ENCODE data around the gene H2BK1.

The H2BK1 gene

DNA sequence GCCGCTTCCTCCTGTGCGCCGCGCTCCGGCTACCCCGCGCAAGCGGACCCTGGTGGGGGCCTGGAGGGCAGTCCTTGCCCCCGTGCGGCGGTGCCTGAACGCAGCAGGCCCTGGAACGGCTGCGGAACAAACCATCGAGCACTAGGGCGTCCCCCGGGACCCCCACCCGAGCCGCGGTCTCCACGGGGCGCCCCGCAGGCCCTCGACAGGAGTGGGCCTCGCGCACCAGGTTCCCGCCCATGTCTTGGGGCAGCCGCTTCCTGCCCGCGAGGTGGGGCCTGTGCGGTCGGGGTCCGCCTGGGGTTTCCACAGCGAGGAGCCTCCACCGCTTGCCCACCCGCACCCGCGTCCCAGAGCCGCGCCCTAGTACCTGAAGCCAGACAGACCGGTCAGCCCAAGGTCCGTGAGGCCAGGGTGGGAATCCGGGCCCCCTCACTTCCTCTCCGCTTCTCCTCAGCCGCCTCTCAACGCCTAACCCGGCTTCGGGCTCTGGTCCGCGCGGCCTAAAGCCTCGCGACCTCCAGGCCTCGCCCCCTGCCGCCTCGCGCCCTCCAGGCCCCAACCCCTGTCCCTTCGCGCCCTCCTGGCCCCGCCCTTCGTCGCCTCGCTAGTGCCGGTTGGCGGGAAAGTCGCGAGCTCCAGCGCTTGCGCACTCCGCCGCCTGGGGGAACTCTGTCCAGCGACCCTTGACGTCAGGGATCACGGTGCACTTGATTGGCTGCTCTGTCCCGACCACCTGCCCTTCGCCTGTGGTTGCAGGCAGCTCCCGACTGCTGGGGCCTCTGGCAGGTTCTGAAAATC lies 35.8 kb downstream of the H2BK1 start:
- H3K27ac Mint-ChIP-seq: no peak overlapping the region
- peaks cover 7% of the 10 kb centered on the region for H3K4me1 Mint-ChIP-seq (ENCODE audit: low read depth)
- peaks cover 44% of the 10 kb centered on the region for H3K27me3 Mint-ChIP-seq
- H3K4me3 Mint-ChIP-seq: no peak overlapping the region
- no peaks in the 10 kb centered on the region for H3K9me3 Mint-ChIP-seq
- H3K36me3 Mint-ChIP-seq (ENCODE audit: low read depth): no peaks in the 10 kb centered on the region

DNA sequence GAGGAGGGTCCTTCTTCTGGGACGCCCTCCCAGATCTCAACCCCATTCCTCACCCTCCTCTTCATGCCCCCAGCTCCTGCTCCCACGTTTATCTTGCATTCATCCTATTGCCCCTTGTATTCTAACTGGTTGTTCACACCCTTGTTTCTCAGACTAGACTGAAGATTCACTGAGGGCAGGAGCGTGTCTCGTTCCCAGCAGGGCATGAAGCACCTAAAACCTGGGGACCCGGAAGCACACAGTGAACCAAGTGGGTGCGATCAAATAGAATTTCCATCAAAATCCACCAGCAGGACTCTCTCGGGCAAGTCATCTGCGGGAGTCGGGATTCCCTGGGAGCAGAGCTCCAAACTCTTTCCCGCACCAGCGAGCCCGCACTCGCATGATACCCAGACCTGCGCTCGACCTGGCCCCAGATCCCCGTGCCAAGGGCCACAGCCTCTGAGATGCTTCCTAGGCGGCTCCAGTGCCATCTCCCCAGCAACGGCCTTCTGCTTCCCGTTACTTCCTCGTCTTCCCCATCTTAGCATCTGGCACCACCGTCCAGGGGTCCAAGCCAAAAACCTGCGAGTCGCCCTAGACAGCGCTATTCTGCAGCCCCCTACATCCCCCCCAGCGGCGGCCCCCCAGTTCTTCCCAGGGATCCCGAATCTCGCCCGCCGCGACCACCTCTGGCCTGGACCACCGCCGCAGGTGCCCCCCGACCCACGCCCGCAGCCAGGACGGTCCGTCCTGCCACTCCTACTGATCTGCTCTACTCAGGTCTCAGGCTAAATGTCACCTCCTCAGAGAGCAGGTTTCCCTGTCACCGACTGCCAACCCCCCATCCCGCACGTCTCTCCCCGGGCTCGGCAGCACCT lies 36.7 kb downstream of the H2BK1 start:
- Mint-ChIP-seq H3K4me3 (no peak overlapping the region), H3K9me3 (no peaks in the 10 kb centered on the region), H3K27me3 (peaks cover 49% of the 10 kb centered on the region), H3K4me1 (ENCODE audit: low read depth) (peaks cover 9% of the 10 kb centered on the region), H3K36me3 (ENCODE audit: low read depth) (no peaks in the 10 kb centered on the region), H3K27ac (no peak overlapping the region)

DNA sequence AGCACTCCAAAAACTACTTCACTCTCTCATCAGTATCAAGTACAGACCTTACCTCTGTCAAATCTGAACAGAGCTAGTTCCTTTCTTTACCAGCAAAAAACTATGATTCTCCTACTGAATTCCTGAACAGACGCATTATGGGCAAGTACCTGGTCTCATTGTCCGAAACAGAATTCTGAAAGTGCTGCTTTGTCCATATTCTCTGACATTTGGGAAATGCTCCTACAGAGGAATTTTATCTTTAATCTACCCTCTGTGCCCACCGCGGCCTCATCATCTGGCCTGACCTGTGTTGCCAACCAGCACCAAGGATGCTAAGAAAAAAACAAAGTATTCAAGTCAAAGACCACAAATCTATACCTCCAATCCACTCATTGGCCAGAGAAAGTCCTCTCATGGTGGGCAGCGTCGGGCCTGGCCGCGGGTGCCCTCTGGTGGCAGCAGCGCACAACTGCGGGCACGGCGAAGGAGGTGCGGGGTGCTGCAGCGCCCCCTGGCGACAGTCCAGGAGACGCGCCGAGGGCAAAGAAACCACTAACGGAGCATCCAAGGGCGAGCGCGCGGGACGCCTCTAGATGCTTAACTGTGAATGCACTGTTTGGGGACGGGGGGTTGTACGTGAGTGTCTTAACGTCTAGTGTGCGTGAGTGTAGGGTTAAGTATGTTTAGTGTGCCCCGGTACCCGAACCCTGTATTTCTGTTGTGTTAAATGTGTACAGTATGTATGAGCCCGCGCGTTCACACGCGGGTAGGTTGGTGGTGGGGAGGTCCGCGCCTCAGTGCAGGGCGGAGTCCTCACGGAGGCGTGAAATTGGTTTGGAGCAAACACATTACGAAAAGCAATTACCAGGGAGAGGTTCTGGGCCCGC lies 37.8 kb downstream of the H2BK1 start:
- Mint-ChIP-seq H3K9me3 (no peaks in the 10 kb centered on the region), H3K36me3 (ENCODE audit: low read depth) (no peaks in the 10 kb centered on the region), H3K4me1 (ENCODE audit: low read depth) (peaks cover 12% of the 10 kb centered on the region), H3K27me3 (peaks cover 54% of the 10 kb centered on the region), H3K27ac (peak overlapping the region; percentile 52), H3K4me3 (no peak overlapping the region)

DNA sequence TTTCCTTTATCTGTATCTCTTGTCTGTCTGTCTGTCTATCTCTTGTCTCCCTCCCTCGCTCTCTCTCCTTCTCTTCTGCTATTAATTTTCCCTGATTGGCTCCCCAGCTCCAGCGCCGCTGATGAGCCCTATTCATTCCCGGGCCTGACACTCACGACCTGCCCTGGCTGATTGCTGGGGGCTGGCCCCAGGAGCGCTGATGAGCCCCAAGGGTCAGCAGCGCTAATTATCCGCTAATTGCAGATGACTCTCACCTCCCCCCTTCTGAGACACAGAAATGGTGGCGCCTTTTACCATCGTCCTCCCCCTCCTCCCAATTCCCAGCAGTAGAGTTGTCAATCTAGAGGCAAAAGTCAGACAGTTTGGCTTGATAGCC lies 41.5 kb downstream of the H2BK1 start:
- Mint-ChIP-seq H3K4me3 (peak overlapping the region; percentile 64), H3K9me3 (no peaks in the 10 kb centered on the region), H3K27ac (no peak overlapping the region), H3K4me1 (ENCODE audit: low read depth) (peaks cover 12% of the 10 kb centered on the region), H3K36me3 (ENCODE audit: low read depth) (no peaks in the 10 kb centered on the region), H3K27me3 (peaks cover 53% of the 10 kb centered on the region)

DNA sequence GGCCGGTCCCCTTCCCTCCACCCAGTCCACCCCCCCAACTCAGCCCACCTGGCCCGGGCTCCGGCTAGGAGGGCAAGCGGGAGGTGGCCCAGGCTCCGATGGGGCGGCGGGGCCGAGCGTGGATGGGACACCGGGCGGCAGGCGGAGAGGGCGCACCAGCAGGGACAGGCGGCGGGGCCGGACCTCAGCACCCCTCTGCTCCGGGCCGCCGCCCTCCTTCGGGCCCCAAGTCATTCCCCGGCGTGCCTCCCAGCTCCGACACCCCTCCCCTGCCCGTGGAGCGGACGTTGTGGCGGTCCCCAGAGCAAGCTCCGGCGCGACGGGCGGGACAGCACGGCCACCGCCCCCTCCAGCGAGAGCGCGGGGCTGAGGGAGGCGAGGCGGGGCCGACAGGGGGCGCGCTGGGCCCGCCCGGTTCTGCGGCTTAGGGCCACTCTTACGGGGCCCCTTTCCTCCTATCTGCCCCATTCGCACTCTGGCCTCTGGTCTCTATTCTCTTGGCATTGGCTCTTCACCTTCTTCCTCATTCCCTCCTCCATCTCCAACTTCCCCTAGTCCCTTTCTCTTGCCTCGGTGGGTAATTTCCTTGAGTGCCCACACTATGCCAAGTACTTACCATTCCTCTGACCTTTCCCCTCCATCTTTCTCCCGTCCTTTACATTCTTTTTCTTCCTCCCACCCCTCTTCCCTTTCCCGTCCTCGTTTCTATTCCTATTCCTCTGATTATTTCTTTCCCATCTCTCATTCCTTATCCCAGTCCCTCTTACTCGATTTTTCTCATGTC lies 42.1 kb downstream of the H2BK1 start:
- Mint-ChIP-seq H3K4me1 (ENCODE audit: low read depth) (peaks cover 12% of the 10 kb centered on the region), H3K27me3 (peaks cover 47% of the 10 kb centered on the region), H3K4me3 (peak overlapping the region; percentile 64), H3K27ac (no peak overlapping the region), H3K36me3 (ENCODE audit: low read depth) (no peaks in the 10 kb centered on the region), H3K9me3 (no peaks in the 10 kb centered on the region)

DNA sequence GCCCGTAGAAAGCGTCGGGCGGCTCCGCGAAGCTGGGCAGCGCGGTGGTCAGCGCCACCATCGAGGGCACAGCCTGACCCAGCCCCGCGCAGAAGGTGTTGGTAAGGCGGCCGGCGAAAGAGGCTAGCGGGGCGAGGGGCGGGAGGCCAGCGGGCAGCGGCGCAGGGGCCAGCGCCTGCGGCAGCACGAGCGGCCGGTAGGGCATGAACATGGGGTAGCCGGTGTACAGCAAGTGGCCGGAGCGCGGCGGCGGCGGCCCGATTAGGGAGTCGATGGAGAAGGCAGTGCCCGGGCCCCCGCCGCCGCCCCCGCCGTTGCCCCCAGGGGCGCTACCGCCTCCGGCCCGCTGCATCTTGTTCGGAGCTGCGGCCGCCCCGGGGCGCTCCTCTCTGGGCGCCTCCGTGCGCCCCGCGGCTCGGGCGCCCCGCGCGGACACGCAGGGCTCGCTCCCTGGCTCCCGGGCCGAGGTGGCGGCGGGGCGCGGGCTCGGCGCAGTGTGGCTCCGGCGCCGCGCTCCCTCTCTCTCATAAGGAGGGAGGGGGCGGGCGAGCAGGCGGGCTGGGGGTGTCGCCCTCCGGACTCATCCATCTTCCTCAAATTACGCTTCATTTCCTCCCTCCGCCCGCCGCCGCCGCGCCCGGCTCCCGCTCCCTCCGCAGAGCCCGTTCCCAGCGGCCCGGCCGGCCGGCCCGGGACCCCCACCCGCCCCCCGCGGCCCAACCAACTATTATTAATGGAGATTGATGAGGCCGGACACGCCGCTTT lies 42.9 kb downstream of the H2BK1 start, which contains the start of gene GBX1:
Gene GBX1 (minus strand): TSS at position 498 of the 765 bp plus-strand sequence. CDS start 146 bp downstream, at position 352.
- no peaks in the 10 kb centered on the region for H3K9me3 Mint-ChIP-seq
- H3K36me3 Mint-ChIP-seq (ENCODE audit: low read depth): no peaks in the 10 kb centered on the region
- peaks cover 8% of the 10 kb centered on the region for H3K4me1 Mint-ChIP-seq (ENCODE audit: low read depth)
- H3K4me3 Mint-ChIP-seq: peak within 1 kb of the TSS; percentile 64
- H3K27me3 Mint-ChIP-seq: peaks cover 39% of the 10 kb centered on the region
- no peak within 1 kb of the TSS for H3K27ac Mint-ChIP-seq

DNA sequence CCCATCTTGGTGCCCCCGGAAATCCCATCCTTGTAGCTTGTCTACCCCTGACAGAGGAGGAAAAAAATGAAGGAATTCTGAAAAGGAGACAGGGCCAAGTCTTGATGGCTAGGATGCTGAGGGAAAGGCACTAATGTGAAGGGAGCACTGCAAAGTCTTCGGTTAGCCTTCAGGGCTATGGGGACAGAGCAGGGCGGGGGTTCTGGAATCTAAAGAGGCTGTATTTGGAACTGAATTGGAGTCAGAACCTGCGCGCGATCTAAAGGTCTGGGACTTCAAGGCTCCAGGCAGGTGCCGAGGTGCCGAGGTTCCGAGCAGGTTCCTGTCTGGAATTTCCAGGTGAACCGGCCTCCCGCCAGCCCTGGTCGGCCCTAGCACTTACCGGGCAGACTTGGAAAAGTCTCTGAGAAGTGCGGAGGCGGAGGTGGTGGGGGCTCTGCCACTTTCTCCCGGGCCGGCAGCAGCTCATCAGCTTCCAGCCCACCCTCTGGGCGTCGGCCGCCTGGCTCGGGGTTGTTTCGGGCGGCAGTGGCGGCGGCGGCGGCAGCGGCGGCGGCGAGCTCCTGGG lies 43.6 kb downstream of the H2BK1 start:
- H3K9me3 Mint-ChIP-seq: no peaks in the 10 kb centered on the region
- H3K27me3 Mint-ChIP-seq: peaks cover 34% of the 10 kb centered on the region
- H3K4me3 Mint-ChIP-seq: peak overlapping the region; percentile 45
- H3K27ac Mint-ChIP-seq: no peak overlapping the region
- no peaks in the 10 kb centered on the region for H3K36me3 Mint-ChIP-seq (ENCODE audit: low read depth)
- H3K4me1 Mint-ChIP-seq (ENCODE audit: low read depth): peaks cover 5% of the 10 kb centered on the region

DNA sequence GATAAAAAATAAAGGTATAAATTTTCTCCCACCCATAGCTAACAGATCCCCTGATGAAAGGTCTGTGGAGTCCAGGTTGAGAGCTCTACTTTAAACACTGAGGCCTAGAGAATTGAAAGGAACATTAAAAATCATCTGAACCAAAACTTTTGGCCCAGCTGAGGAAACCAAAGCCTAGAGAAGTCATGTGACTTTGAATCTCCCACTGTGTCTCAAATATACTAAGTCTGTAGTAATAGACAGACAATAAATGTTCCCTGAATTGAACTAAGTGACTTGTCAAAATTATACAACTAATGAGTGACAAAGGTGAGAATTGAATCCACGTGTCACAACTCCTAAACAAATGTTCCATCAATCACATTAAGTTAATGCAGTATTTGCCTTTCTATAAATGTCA lies 48.5 kb downstream of the H2BK1 start:
- Mint-ChIP-seq H3K27me3 (peaks cover 10% of the 10 kb centered on the region), H3K27ac (no peak overlapping the region), H3K36me3 (ENCODE audit: low read depth) (no peaks in the 10 kb centered on the region), H3K9me3 (no peaks in the 10 kb centered on the region), H3K4me3 (no peak overlapping the region), H3K4me1 (ENCODE audit: low read depth) (no peaks in the 10 kb centered on the region)

Measured in stimulated activated naive CD8-positive, alpha-beta T cell treated with anti-CD3 and anti-CD28 coated beads, Interleukin-15, Interleukin-2, amounts not matched to agents 100 ng/mL and 50 ng/mL, for 24 hours (primary cell).